Measurements from ENCODE around the gene GPC4.

- TF ChIP-seq EZH2 (IDR thresholded peaks at IDR 0.05), result no peak
- TF ChIP-seq POLR2AphosphoS5 (IDR thresholded peaks at IDR 0.05; ENCODE audit: borderline replicate concordance, low read depth, low read length), result no peak
- TF ChIP-seq FOXP2 (optimal IDR thresholded peaks at IDR 0.05; ENCODE audit: control extremely low read depth, extremely low read length, insufficient read depth), result no peak
Observed at GRCh38 chrX:133285341-133285740, 129.9 kb downstream of the GPC4 start.
